ENCODE measurements around the gene LPCAT2. TPM values are rescaled to one million over a fixed set of nuclear protein-coding genes. Genes with fewer than 3 reads are reported as not detected.
"Not testable (repeated sequence)": the region's sequence is repeated elsewhere in the genome, so short reads cannot be mapped to it uniquely, and the experiment has no call there.

LPCAT2 gene
- total and polyA plus RNA-seq, 9 donors = 13.5 to 28.6 (median 18.6) TPM

GRCh38 chr16:55615670-55616069 lies 106.8 kb downstream of the LPCAT2 start:
- not testable (repeated sequence) for H3K9me3 ChIP-seq (replicated peaks; ENCODE audit: control insufficient read depth, low read depth, low read length); H3K4me3 ChIP-seq (ENCODE audit: low read length); H3K27me3 ChIP-seq (ENCODE audit: control insufficient read depth, insufficient read depth, low read length); H3K27ac ChIP-seq (ENCODE audit: low read length); DNase-seq; H3K4me1 ChIP-seq (ENCODE audit: control insufficient read depth, insufficient read depth, low read length); H3K36me3 ChIP-seq (ENCODE audit: control insufficient read depth, insufficient read depth, low read length)
- WGBS (ENCODE audit: insufficient coverage) = 86% methylated on average over 11 of the region's 11 CpGs

GRCh38 chr16:55621771-55622170 lies 112.9 kb downstream of the LPCAT2 start:
- no peaks in the 10 kb centered on the region for H3K27me3 ChIP-seq (ENCODE audit: control insufficient read depth, insufficient read depth, low read length)
- H3K4me1 ChIP-seq (ENCODE audit: control insufficient read depth, insufficient read depth, low read length) = no peaks in the 10 kb centered on the region
- H3K27ac ChIP-seq (ENCODE audit: low read length) = no peak overlapping the region
- no peak overlapping the region for H3K4me3 ChIP-seq (ENCODE audit: low read length)
- H3K36me3 ChIP-seq (ENCODE audit: control insufficient read depth, insufficient read depth, low read length) = no peaks in the 10 kb centered on the region
- no peak for DNase-seq
- H3K9me3 ChIP-seq (replicated peaks; ENCODE audit: control insufficient read depth, low read depth, low read length) = no peaks in the 10 kb centered on the region

- no peaks in the 10 kb centered on the region for H3K36me3 ChIP-seq (ENCODE audit: control insufficient read depth, insufficient read depth, low read length)
- H3K4me1 ChIP-seq (ENCODE audit: control insufficient read depth, insufficient read depth, low read length) = no peaks in the 10 kb centered on the region
- no peaks in the 10 kb centered on the region for H3K9me3 ChIP-seq (replicated peaks; ENCODE audit: control insufficient read depth, low read depth, low read length)
- H3K27me3 ChIP-seq (ENCODE audit: control insufficient read depth, insufficient read depth, low read length) = no peaks in the 10 kb centered on the region
- no peak for DNase-seq
- H3K27ac ChIP-seq (ENCODE audit: low read length) = no peak overlapping the region
- H3K4me3 ChIP-seq (ENCODE audit: low read length) = no peak overlapping the region
- WGBS (ENCODE audit: insufficient coverage) = no CpG with 5 or more reads among the region's 3 CpGs
Observed at GRCh38 chr16:55622272-55622671, 113.4 kb downstream of the LPCAT2 start.

GRCh38 chr16:55622930-55623561 lies 114.2 kb downstream of the LPCAT2 start:
- Histone ChIP-seq H3K27ac (ENCODE audit: low read length) (no peak overlapping the region), H3K36me3 (ENCODE audit: control insufficient read depth, insufficient read depth, low read length) (no peaks in the 10 kb centered on the region), H3K4me1 (ENCODE audit: control insufficient read depth, insufficient read depth, low read length) (no peaks in the 10 kb centered on the region), H3K9me3 (replicated peaks; ENCODE audit: control insufficient read depth, low read depth, low read length) (no peaks in the 10 kb centered on the region), H3K4me3 (ENCODE audit: low read length) (no peak overlapping the region), H3K27me3 (ENCODE audit: control insufficient read depth, insufficient read depth, low read length) (no peaks in the 10 kb centered on the region)
- no peak for DNase-seq
- WGBS (ENCODE audit: insufficient coverage) = 14% methylated on average over 6 of the region's 8 CpGs

- no CpG with 5 or more reads among the region's 2 CpGs for WGBS (ENCODE audit: insufficient coverage)
- Histone ChIP-seq H3K4me1 (ENCODE audit: control insufficient read depth, insufficient read depth, low read length) (no peaks in the 10 kb centered on the region), H3K36me3 (ENCODE audit: control insufficient read depth, insufficient read depth, low read length) (no peaks in the 10 kb centered on the region), H3K9me3 (replicated peaks; ENCODE audit: control insufficient read depth, low read depth, low read length) (no peaks in the 10 kb centered on the region), H3K27me3 (ENCODE audit: control insufficient read depth, insufficient read depth, low read length) (no peaks in the 10 kb centered on the region), H3K27ac (ENCODE audit: low read length) (no peak overlapping the region), H3K4me3 (ENCODE audit: low read length) (no peak overlapping the region)
- no peak for DNase-seq
Observed at GRCh38 chr16:55623640-55624039, 114.8 kb downstream of the LPCAT2 start.

- Histone ChIP-seq H3K27ac (ENCODE audit: low read length) (no peak overlapping the region), H3K4me3 (ENCODE audit: low read length) (no peak overlapping the region), H3K36me3 (ENCODE audit: control insufficient read depth, insufficient read depth, low read length) (no peaks in the 10 kb centered on the region), H3K9me3 (replicated peaks; ENCODE audit: control insufficient read depth, low read depth, low read length) (no peaks in the 10 kb centered on the region), H3K27me3 (ENCODE audit: control insufficient read depth, insufficient read depth, low read length) (no peaks in the 10 kb centered on the region), H3K4me1 (ENCODE audit: control insufficient read depth, insufficient read depth, low read length) (no peaks in the 10 kb centered on the region)
- DNase-seq = no peak
- WGBS (ENCODE audit: insufficient coverage) = 87% methylated on average over 5 of the region's 5 CpGs
Observed at GRCh38 chr16:55624696-55625095, 115.8 kb downstream of the LPCAT2 start.

GRCh38 chr16:55625843-55626242 lies 117.0 kb downstream of the LPCAT2 start:
- no peak overlapping the region for H3K27ac ChIP-seq (ENCODE audit: low read length)
- no peaks in the 10 kb centered on the region for H3K4me1 ChIP-seq (ENCODE audit: control insufficient read depth, insufficient read depth, low read length)
- no peaks in the 10 kb centered on the region for H3K36me3 ChIP-seq (ENCODE audit: control insufficient read depth, insufficient read depth, low read length)
- no peaks in the 10 kb centered on the region for H3K27me3 ChIP-seq (ENCODE audit: control insufficient read depth, insufficient read depth, low read length)
- no CpG with 5 or more reads among the region's 3 CpGs for WGBS (ENCODE audit: insufficient coverage)
- no peak for DNase-seq
- no peaks in the 10 kb centered on the region for H3K9me3 ChIP-seq (replicated peaks; ENCODE audit: control insufficient read depth, low read depth, low read length)
- H3K4me3 ChIP-seq (ENCODE audit: low read length) = no peak overlapping the region

GRCh38 chr16:55628306-55628968 lies 119.6 kb downstream of the LPCAT2 start:
- Histone ChIP-seq H3K9me3 (replicated peaks; ENCODE audit: control insufficient read depth, low read depth, low read length) (peaks cover 6% of the 10 kb centered on the region), H3K36me3 (ENCODE audit: control insufficient read depth, insufficient read depth, low read length) (no peaks in the 10 kb centered on the region), H3K4me3 (ENCODE audit: low read length) (no peak overlapping the region), H3K4me1 (ENCODE audit: control insufficient read depth, insufficient read depth, low read length) (no peaks in the 10 kb centered on the region), H3K27me3 (ENCODE audit: control insufficient read depth, insufficient read depth, low read length) (peaks cover 3% of the 10 kb centered on the region), H3K27ac (ENCODE audit: low read length) (no peak overlapping the region)
- 86% methylated on average over 4 of the region's 6 CpGs for WGBS (ENCODE audit: insufficient coverage)
- DNase-seq = no peak

- H3K4me1 ChIP-seq (ENCODE audit: control insufficient read depth, insufficient read depth, low read length) = no peaks in the 10 kb centered on the region
- no peak overlapping the region for H3K4me3 ChIP-seq (ENCODE audit: low read length)
- DNase-seq = no peak
- peaks cover 3% of the 10 kb centered on the region for H3K27me3 ChIP-seq (ENCODE audit: control insufficient read depth, insufficient read depth, low read length)
- peaks cover 6% of the 10 kb centered on the region for H3K9me3 ChIP-seq (replicated peaks; ENCODE audit: control insufficient read depth, low read depth, low read length)
- H3K36me3 ChIP-seq (ENCODE audit: control insufficient read depth, insufficient read depth, low read length) = no peaks in the 10 kb centered on the region
- no peak overlapping the region for H3K27ac ChIP-seq (ENCODE audit: low read length)
Observed at GRCh38 chr16:55630774-55631173, 121.9 kb downstream of the LPCAT2 start.

GRCh38 chr16:55632259-55632658 lies 123.4 kb downstream of the LPCAT2 start:
- Histone ChIP-seq H3K36me3 (ENCODE audit: control insufficient read depth, insufficient read depth, low read length) (no peaks in the 10 kb centered on the region), H3K27ac (ENCODE audit: low read length) (no peak overlapping the region), H3K27me3 (ENCODE audit: control insufficient read depth, insufficient read depth, low read length) (peaks cover 5% of the 10 kb centered on the region), H3K9me3 (replicated peaks; ENCODE audit: control insufficient read depth, low read depth, low read length) (peaks cover 6% of the 10 kb centered on the region), H3K4me3 (ENCODE audit: low read length) (no peak overlapping the region), H3K4me1 (ENCODE audit: control insufficient read depth, insufficient read depth, low read length) (no peaks in the 10 kb centered on the region)
- DNase-seq = no peak

- peaks cover 6% of the 10 kb centered on the region for H3K9me3 ChIP-seq (replicated peaks; ENCODE audit: control insufficient read depth, low read depth, low read length)
- no peak overlapping the region for H3K4me3 ChIP-seq (ENCODE audit: low read length)
- peaks cover 7% of the 10 kb centered on the region for H3K27me3 ChIP-seq (ENCODE audit: control insufficient read depth, insufficient read depth, low read length)
- H3K27ac ChIP-seq (ENCODE audit: low read length) = no peak overlapping the region
- H3K4me1 ChIP-seq (ENCODE audit: control insufficient read depth, insufficient read depth, low read length) = no peaks in the 10 kb centered on the region
- DNase-seq = no peak
- H3K36me3 ChIP-seq (ENCODE audit: control insufficient read depth, insufficient read depth, low read length) = no peaks in the 10 kb centered on the region
Observed at GRCh38 chr16:55634193-55634592, 125.3 kb downstream of the LPCAT2 start.

Measured in muscle of leg (tissue), 11 donors.